ENCODE data around the gene MIA2.

GRCh38 chr14:39423793-39424192, 190.1 kb downstream of the MIA2 start:
- TF ChIP-seq CTCF (IDR thresholded peaks at IDR 0.05): no peak
- no peak for TF ChIP-seq EZH2 (IDR thresholded peaks at IDR 0.05; ENCODE audit: borderline replicate concordance, insufficient read depth, low read depth, low read length, poor library complexity, severe bottlenecking)
